Measurements from ENCODE around the gene TNNT2.

DNA sequence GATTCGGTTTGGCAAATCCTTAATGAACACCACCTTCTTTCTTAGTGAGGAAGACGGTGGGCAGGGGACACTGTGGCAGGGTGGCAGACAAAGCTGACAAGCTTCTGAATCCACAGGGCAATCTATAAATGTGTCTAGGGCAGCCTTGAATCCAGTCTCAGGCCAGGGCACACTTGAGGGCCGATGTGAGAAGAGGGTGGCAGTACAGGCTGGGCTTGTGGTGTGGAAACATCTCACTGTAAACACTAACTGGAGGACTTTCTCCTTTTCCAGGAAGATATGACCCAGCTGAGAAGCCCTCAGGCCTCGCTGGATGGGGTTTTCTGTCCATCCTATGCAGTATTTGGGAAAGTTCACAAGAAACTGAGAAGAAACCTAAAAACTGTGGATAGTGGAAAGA is 47.7 kb downstream of the TNNT2 start:
- TF ChIP-seq, protein P1, sequence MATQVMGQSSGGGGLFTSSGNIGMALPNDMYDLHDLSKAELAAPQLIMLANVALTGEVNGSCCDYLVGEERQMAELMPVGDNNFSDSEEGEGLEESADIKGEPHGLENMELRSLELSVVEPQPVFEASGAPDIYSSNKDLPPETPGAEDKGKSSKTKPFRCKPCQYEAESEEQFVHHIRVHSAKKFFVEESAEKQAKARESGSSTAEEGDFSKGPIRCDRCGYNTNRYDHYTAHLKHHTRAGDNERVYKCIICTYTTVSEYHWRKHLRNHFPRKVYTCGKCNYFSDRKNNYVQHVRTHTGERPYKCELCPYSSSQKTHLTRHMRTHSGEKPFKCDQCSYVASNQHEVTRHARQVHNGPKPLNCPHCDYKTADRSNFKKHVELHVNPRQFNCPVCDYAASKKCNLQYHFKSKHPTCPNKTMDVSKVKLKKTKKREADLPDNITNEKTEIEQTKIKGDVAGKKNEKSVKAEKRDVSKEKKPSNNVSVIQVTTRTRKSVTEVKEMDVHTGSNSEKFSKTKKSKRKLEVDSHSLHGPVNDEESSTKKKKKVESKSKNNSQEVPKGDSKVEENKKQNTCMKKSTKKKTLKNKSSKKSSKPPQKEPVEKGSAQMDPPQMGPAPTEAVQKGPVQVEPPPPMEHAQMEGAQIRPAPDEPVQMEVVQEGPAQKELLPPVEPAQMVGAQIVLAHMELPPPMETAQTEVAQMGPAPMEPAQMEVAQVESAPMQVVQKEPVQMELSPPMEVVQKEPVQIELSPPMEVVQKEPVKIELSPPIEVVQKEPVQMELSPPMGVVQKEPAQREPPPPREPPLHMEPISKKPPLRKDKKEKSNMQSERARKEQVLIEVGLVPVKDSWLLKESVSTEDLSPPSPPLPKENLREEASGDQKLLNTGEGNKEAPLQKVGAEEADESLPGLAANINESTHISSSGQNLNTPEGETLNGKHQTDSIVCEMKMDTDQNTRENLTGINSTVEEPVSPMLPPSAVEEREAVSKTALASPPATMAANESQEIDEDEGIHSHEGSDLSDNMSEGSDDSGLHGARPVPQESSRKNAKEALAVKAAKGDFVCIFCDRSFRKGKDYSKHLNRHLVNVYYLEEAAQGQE (IDR thresholded peaks at IDR 0.05) = no peak
- TF ChIP-seq CTCF (IDR thresholded peaks at IDR 0.05; ENCODE audit: low read depth, low read length, missing input control) (no peak), TAF1 (conservative IDR thresholded peaks at IDR 0.05) (no peak), RAD21 (IDR thresholded peaks at IDR 0.05) (no peak), GABPA (IDR thresholded peaks at IDR 0.05 in 1 of 2, conservative IDR thresholded peaks at IDR 0.05 in 1 of 2) (no peak), YY1 (IDR thresholded peaks at IDR 0.05) (no peak), ATF3 (IDR thresholded peaks at IDR 0.05) (no peak), ZBTB33 (IDR thresholded peaks at IDR 0.05) (no peak), RXRA (IDR thresholded peaks at IDR 0.05) (no peak), MAX (IDR thresholded peaks at IDR 0.05) (no peak), HNF4A (conservative IDR thresholded peaks at IDR 0.05) (no peak), FOXA2 (IDR thresholded peaks at IDR 0.05) (no peak), EGR1 (IDR thresholded peaks at IDR 0.05; ENCODE audit: low read depth in 2 of 2) (no peak)
